ENCODE data around the gene TAPT1. TPM values are rescaled to one million over a fixed set of nuclear protein-coding genes. Genes with fewer than 3 reads are reported as not detected.
"Not testable (repeated sequence)": the region's sequence is repeated elsewhere in the genome, so short reads cannot be mapped to it uniquely, and the experiment has no call there.

The TAPT1 gene
- total RNA-seq = 10 to 100 TPM; 42.1 to 69.0 (median 53.5) TPM

DNA sequence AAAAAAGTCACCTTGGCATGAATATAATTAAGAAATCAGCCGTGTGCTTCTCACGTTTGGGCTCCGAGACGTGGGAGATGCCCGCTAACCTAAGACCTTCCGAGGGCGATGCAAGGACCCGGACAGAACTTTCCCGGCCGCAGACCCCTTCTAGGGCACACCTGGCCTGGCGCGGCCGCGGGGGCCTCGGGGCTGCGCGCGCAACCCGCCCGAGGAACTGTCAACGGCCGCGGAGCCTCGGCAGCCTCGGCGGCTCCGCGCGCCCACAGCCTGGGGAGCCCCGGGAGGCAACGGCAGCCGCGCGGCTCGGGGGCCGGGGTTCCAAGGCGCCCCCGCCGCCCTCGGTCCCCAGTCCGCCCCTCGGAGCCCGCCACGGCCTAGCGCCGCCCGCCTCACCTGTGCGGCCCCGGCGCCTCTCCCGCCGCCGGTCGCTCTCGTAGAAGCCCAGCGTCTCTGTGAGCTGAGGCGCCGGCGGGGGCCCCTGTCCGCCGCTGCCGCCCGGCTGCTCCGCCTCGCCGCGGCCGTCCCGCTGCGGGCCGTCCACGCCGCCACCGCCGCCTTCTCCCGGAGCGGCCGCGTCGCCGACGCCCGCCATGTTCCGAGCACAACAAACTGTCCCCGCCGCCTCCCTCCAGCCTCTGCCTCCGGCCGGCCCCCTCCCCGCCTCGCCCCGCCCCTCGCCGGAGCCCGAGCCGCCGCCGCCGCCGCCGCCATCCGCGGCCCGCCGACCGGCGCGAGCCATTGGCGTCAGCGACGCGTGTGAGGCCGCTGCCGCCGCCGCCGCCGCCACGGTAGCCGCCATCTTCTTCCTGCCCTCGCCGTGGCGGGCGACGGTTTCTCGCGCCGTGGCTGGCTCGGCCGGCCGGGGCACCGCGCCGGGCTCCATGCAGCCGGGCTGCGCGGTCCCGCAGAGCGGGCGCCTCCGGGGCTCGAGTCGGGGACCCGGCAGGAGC, at the start of gene TAPT1:
Gene TAPT1, minus strand, starts transcription at position 609 of the 953 bp plus-strand sequence. Its CDS starts 14 bp downstream, at position 595.
- no peaks in the 10 kb centered on the region for H3K36me3 ChIP-seq
- 0 to 1% methylated on average over 10 to 26 of the region's 143 CpGs for WGBS, 2 donors
- peaks cover 28 to 42% of the 10 kb centered on the region in 2 donors for H3K4me1 ChIP-seq
- no peak for TF ChIP-seq CTCF (IDR thresholded peaks at IDR 0.05)
- peak; percentile 10 to 82 for TF ChIP-seq POLR2A (IDR thresholded peaks at IDR 0.05)
- no peaks in the 10 kb centered on the region for H3K27me3 ChIP-seq
- intact Hi-C loops (cut with DNase I) = no loop called here
- no peaks in the 10 kb centered on the region for H3K9me3 ChIP-seq
- peak within 1 kb of the TSS; percentile 70 to 92 (median 90) for H3K4me3 ChIP-seq (replicated peaks in 1 of 3)
- DNase-seq = peak; percentile 81 to 84
- peak within 1 kb of the TSS; percentile 96 to 100 (median 96) for H3K27ac ChIP-seq

DNA sequence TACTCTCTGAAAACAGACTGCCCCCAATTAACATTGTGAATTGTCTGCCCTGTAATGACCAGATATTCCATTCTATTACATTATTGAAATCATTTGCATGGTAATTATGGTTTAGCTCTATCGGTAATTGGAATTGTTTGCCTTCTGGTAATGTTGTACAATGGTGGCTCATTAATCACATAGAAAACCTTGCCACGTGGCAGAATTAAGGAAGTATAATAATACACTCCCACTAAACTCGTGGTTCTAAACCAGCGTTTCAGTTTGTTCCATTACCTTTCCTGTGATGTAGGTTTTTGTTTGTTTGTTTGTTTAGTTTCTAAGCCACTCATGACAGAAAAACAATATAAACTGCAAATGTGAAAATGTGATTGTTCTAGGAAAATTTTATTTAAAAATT, 45.1 kb upstream of the TAPT1 start:
- H3K27me3 ChIP-seq = no peaks in the 10 kb centered on the region
- H3K4me3 ChIP-seq (replicated peaks in 1 of 3) = no peak overlapping the region
- intact Hi-C loops (cut with DNase I) = no loop called here
- TF ChIP-seq POLR2A (IDR thresholded peaks at IDR 0.05) = no peak
- TF ChIP-seq CTCF (IDR thresholded peaks at IDR 0.05) = no peak
- no peak overlapping the region for H3K27ac ChIP-seq
- no peak for DNase-seq
- H3K4me1 ChIP-seq = no peaks in the 10 kb centered on the region
- H3K36me3 ChIP-seq = no peaks in the 10 kb centered on the region
- no peaks in the 10 kb centered on the region for H3K9me3 ChIP-seq
- 60 to 65% methylated on average over 4 of the region's 4 CpGs for WGBS, 2 donors

GRCh38 chr4:16270454-16271328, 44.4 kb upstream of the TAPT1 start:
- no peaks in the 10 kb centered on the region for H3K27me3 ChIP-seq
- no peaks in the 10 kb centered on the region for H3K4me1 ChIP-seq
- no peak overlapping the region for H3K27ac ChIP-seq
- intact Hi-C loops (cut with DNase I) = no loop called here
- H3K36me3 ChIP-seq = no peaks in the 10 kb centered on the region
- no peak for DNase-seq
- peak in 1 of 6 experiments; percentile 11 for TF ChIP-seq CTCF (IDR thresholded peaks at IDR 0.05)
- TF ChIP-seq POLR2A (IDR thresholded peaks at IDR 0.05) = no peak
- H3K9me3 ChIP-seq = no peaks in the 10 kb centered on the region
- WGBS, 2 donors = 74 to 88% methylated on average over 6 of the region's 6 CpGs
- H3K4me3 ChIP-seq (replicated peaks in 1 of 3) = no peak overlapping the region

- not testable (repeated sequence) for H3K27me3 ChIP-seq; DNase-seq; H3K36me3 ChIP-seq; H3K4me3 ChIP-seq (replicated peaks in 1 of 3); H3K27ac ChIP-seq; H3K9me3 ChIP-seq; H3K4me1 ChIP-seq
- intact Hi-C loops (cut with DNase I) = loop anchor here (10.0 kb wide), 1 partner anchor 75 kb away; no protein-coding TSS in a partner anchor
- 67 to 79% methylated on average over 4 of the region's 4 CpGs for WGBS, 2 donors
Observed at GRCh38 chr4:16269742-16270453, 43.6 kb upstream of the TAPT1 start.

- TF ChIP-seq POLR2A (IDR thresholded peaks at IDR 0.05) (no peak), CTCF (IDR thresholded peaks at IDR 0.05) (no peak)
- DNase-seq = no peak
- intact Hi-C loops (cut with DNase I) = loop anchor here (10.0 kb wide), 1 partner anchor 74 kb away; no protein-coding TSS in a partner anchor
Observed at GRCh38 chr4:16269240-16269639, 43.0 kb upstream of the TAPT1 start.

More at GRCh38 chr4:16269240-16269639, 43.0 kb upstream of the TAPT1 start:
- no peaks in the 10 kb centered on the region for H3K9me3 ChIP-seq
- H3K27ac ChIP-seq = no peak overlapping the region
- no peaks in the 10 kb centered on the region for H3K27me3 ChIP-seq
- H3K4me3 ChIP-seq (replicated peaks in 1 of 3) = no peak overlapping the region
- no peaks in the 10 kb centered on the region for H3K4me1 ChIP-seq
- WGBS, 2 donors = 36 to 47% methylated on average over 1 of the region's 1 CpG
- no peaks in the 10 kb centered on the region for H3K36me3 ChIP-seq
